DND-41 (cell line): ENCODE measurements around the gene ATP6V1B1.

Source experiments
- ATAC-seq: fragments of 200-7000 bp; cut with Tn5 transposase; 3 replicates; pipeline ENCODE4 v1.9.1; 2021; ENCODE audit warnings: low read depth; ENCODE audit not compliant: insufficient read depth
- DNase-seq: peaks from one replicate; pipeline ENCODE4 v3.0.0-alpha.2; 2020
- H2AFZ ChIP-seq: 2 replicates; pipeline ENCODE4 v1.6.0; 2012; ENCODE audit warnings: low read depth, low read length
- H3K27ac ChIP-seq: 2 replicates; pipeline ENCODE4 v1.5.1; 2012; ENCODE audit warnings: low read length, inconsistent platforms
- H3K27me3 ChIP-seq: fragments of 200-600 bp; sonication (generic); 2 replicates; pipeline ENCODE4 v1.6.0; 2012; ENCODE audit warnings: low read length, mild to moderate bottlenecking, inconsistent platforms; ENCODE audit not compliant: insufficient read depth, poor library complexity
- H3K36me3 ChIP-seq: 2 replicates; pipeline ENCODE4 v1.5.1; 2012; ENCODE audit warnings: low read length, inconsistent platforms; ENCODE audit not compliant: insufficient read depth
- H3K4me1 ChIP-seq: 2 replicates; pipeline ENCODE4 v1.5.1; 2012; ENCODE audit warnings: mild to moderate bottlenecking, low read length; ENCODE audit not compliant: insufficient read depth
- H3K4me2 ChIP-seq: 2 replicates; pipeline ENCODE4 v1.6.0; 2012; ENCODE audit warnings: mild to moderate bottlenecking, moderate library complexity, low read length, inconsistent platforms; ENCODE audit not compliant: insufficient read depth
- H3K4me3 ChIP-seq, 2 experiments: fragments of 200-600 bp in 1 of 2; shearing (Covaris generic) in 1 of 2; 2 replicates each; pipeline ENCODE4 v1.5.1; 2012 to 2016; ENCODE audit warnings: inconsistent platforms in 2 of 2, low read length in 2 of 2, mild to moderate bottlenecking in 2 of 2, low read depth in 1 of 2, moderate library complexity in 1 of 2
- H3K79me2 ChIP-seq: 2 replicates; pipeline ENCODE4 v1.6.0; 2012; ENCODE audit warnings: low read length, inconsistent platforms; ENCODE audit not compliant: insufficient read depth
- H3K9ac ChIP-seq: 2 replicates; pipeline ENCODE4 v1.6.0; 2012; ENCODE audit warnings: low read depth, mild to moderate bottlenecking, inconsistent platforms, low read length, moderate library complexity
- H3K9me3 ChIP-seq: 2 replicates; pipeline ENCODE4 v1.5.1; 2012; ENCODE audit warnings: low read length, moderate library complexity, mild to moderate bottlenecking, inconsistent platforms; ENCODE audit not compliant: insufficient read depth, severe bottlenecking
- H4K20me1 ChIP-seq: 2 replicates; pipeline ENCODE4 v1.6.0; 2012; ENCODE audit warnings: low read length; ENCODE audit not compliant: insufficient read depth
- EZH2 ChIP-seq: IDR thresholded peaks from 3 replicates; pipeline ENCODE4 v1.6.1; 2012; ENCODE audit warnings: borderline replicate concordance, low read depth, mild to moderate bottlenecking, moderate library complexity, low read length, inconsistent platforms; ENCODE audit not compliant: severe bottlenecking
- TF ChIP-seq, protein P1 (sequence below): IDR thresholded peaks from 2 replicates; pipeline ENCODE4 v1.5.1; 2012; ENCODE audit warnings: borderline replicate concordance, low read length, moderate library complexity, mild to moderate bottlenecking; ENCODE audit not compliant: poor library complexity, severe bottlenecking; ENCODE audit errors: extremely low read depth

ATP6V1B1 gene

DNA sequence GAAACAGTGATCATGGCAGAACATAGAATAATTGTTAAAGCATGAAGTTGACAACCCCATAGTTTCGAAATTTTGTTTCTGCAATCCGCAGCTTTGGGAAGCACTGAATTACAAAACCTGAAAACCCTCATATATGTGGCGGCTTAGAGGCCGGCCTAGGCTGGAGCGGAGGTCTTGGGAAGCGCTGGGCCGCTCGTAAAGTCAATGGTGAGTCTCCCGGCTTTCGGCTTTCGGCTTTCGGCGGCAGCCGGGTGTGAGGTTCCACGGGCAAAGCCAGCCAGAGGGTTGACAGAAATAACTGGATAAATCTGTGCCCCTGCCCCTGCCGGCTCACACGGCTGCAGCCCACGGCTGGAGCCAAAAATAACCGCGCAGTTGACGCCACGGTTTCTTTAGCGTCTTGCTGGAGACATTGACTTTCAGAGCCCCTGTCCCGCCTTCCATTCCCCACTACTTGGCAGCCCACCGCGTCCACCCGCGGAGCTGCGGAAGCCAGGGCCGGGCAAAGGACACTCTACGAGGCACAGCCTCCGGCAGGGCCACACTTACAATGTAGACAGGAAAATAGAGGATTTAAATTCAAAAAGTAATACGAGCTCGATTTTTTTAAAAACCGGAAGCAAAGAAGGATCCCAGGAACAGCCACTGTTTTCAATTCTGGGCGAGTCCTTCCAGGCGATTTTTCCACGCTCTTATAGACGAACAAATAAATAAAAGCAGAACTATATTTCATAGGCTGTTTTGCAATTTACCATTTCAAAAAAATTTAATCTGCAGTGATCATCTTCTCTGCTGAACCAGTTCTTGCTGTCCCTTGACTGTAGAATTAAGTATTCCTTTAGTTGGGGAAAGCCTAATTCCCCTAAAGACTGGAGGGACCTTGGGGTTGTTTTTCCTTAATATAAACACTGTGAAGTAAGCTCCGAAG is 28.3 kb upstream of the ATP6V1B1 start:
- H4K20me1 ChIP-seq, result no peaks in the 10 kb centered on the region
- no peak overlapping the region for H2AFZ ChIP-seq
- no peak overlapping the region for H3K27ac ChIP-seq
- no peak for ATAC-seq
- H3K4me1 ChIP-seq, result no peaks in the 10 kb centered on the region
- peaks cover 8% of the 10 kb centered on the region for H3K27me3 ChIP-seq
- H3K9me3 ChIP-seq, result no peaks in the 10 kb centered on the region
- no peaks in the 10 kb centered on the region for H3K79me2 ChIP-seq
- H3K36me3 ChIP-seq, result no peaks in the 10 kb centered on the region
- no peak for DNase-seq
- H3K4me2 ChIP-seq, result no peak overlapping the region
- no peak overlapping the region for H3K4me3 ChIP-seq
- no peak overlapping the region for H3K9ac ChIP-seq
- no peak for TF ChIP-seq EZH2
- TF ChIP-seq, protein P1, sequence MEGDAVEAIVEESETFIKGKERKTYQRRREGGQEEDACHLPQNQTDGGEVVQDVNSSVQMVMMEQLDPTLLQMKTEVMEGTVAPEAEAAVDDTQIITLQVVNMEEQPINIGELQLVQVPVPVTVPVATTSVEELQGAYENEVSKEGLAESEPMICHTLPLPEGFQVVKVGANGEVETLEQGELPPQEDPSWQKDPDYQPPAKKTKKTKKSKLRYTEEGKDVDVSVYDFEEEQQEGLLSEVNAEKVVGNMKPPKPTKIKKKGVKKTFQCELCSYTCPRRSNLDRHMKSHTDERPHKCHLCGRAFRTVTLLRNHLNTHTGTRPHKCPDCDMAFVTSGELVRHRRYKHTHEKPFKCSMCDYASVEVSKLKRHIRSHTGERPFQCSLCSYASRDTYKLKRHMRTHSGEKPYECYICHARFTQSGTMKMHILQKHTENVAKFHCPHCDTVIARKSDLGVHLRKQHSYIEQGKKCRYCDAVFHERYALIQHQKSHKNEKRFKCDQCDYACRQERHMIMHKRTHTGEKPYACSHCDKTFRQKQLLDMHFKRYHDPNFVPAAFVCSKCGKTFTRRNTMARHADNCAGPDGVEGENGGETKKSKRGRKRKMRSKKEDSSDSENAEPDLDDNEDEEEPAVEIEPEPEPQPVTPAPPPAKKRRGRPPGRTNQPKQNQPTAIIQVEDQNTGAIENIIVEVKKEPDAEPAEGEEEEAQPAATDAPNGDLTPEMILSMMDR, result no peak

DNA sequence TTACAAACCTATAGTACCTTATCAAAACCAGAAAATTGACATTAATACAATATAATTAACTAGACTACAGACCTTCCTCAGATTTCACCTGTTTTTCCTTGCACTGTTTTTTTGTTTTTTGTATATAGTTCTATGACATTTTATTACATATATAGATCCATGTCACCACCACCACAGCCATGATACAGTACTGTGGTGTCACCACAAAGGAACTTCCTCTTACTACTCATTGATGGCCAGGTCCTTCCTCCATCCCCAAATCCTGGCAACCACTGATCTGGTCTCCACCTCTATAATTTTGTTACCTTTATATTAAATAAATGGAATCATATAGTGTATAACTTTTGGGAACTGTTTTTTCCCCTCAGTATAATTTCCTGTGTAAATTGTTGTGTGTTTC is 19.4 kb upstream of the ATP6V1B1 start:
- H3K4me3 ChIP-seq, result no peak overlapping the region
- DNase-seq (no peak), ATAC-seq (no peak)
- peaks cover 1% of the 10 kb centered on the region for H3K27me3 ChIP-seq
- no peaks in the 10 kb centered on the region for H4K20me1 ChIP-seq
- H3K4me2 ChIP-seq, result no peak overlapping the region
- TF ChIP-seq EZH2, result no peak
- TF ChIP-seq, protein P1, result no peak
- H2AFZ ChIP-seq, result no peak overlapping the region
- no peak overlapping the region for H3K9ac ChIP-seq
- H3K4me1 ChIP-seq, result no peaks in the 10 kb centered on the region
- H3K27ac ChIP-seq, result no peak overlapping the region
- no peaks in the 10 kb centered on the region for H3K9me3 ChIP-seq
- H3K79me2 ChIP-seq, result no peaks in the 10 kb centered on the region
- no peaks in the 10 kb centered on the region for H3K36me3 ChIP-seq

DNA sequence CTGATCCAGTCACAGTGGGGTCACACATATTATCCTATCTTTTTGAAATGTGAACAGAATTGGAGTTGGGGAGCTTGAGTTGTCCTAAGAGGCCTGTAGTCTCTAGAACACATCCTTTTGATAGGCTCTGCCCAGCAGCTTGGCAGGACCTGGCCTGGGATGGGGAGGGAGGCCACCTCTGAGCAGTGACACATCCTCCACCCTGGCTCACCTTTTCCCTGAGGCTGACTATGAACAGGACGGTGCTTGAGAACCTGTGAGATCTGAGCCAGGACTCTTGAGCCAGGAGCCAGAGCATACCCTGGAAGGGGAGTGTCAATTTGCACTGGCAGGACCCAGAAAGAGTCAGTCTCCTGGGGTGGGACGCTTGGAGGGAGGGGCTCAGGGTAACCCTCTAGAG is 17.7 kb upstream of the ATP6V1B1 start:
- Histone ChIP-seq H3K9ac (no peak overlapping the region), H3K4me2 (no peak overlapping the region), H2AFZ (no peak overlapping the region), H3K79me2 (no peaks in the 10 kb centered on the region), H4K20me1 (no peaks in the 10 kb centered on the region), H3K27ac (no peak overlapping the region), H3K4me3 (no peak overlapping the region), H3K36me3 (no peaks in the 10 kb centered on the region), H3K27me3 (no peaks in the 10 kb centered on the region), H3K9me3 (no peaks in the 10 kb centered on the region), H3K4me1 (no peaks in the 10 kb centered on the region)
- no peak for ATAC-seq
- TF ChIP-seq, protein P1, result no peak
- TF ChIP-seq EZH2, result no peak
- DNase-seq, result no peak
